Progenitor cell of endocrine pancreas (in vitro differentiated cells): ENCODE data around the gene ABTB2. TPM values are rescaled to one million over a fixed set of nuclear protein-coding genes. Genes with fewer than 3 reads are reported as not detected.

Experiments used
- DNase-seq: peaks from one replicate; pipeline ENCODE4 v3.0.0; 2021; ENCODE audit warnings: low spot score; ENCODE audit not compliant: unreplicated experiment
- H3K27ac Mint-ChIP-seq: 2 replicates; pipeline ENCODE4 v1.8.0; 2021; ENCODE audit warnings: mild to moderate bottlenecking, moderate library complexity, mixed read lengths
- H3K27me3 Mint-ChIP-seq: 2 replicates; pipeline ENCODE4 v1.8.0; 2021; ENCODE audit warnings: mixed read lengths
- H3K36me3 Mint-ChIP-seq: 2 replicates; pipeline ENCODE4 v1.8.0; 2022; ENCODE audit warnings: mixed read lengths; ENCODE audit not compliant: insufficient read depth
- H3K4me1 Mint-ChIP-seq: 2 replicates; pipeline ENCODE4 v1.8.0; 2021; ENCODE audit warnings: low read depth, mixed read lengths
- H3K4me3 Mint-ChIP-seq: 2 replicates; pipeline ENCODE4 v1.8.0; 2021; ENCODE audit warnings: low read depth, mild to moderate bottlenecking, moderate library complexity, mixed read lengths
- H3K9me3 Mint-ChIP-seq: 2 replicates; pipeline ENCODE4 v1.8.0; 2021; ENCODE audit warnings: low read depth, mixed read lengths
- CTCF ChIP-seq: fragments of 200-600 bp; sonication (generic); IDR thresholded peaks from one replicate; pipeline ENCODE4 v1.5.0; 2021; ENCODE audit warnings: antibody characterized with exemption, mild to moderate bottlenecking; ENCODE audit not compliant: unreplicated experiment
- total RNA-seq: library from RNA; stranded (reverse); gene quantifications from 2 replicates; pipeline ENCODE4 v1.2.1, GENCODE V29; 2021

ABTB2 gene
- total RNA-seq, 1 donor from 2014 or later = 19.5 TPM

DNA sequence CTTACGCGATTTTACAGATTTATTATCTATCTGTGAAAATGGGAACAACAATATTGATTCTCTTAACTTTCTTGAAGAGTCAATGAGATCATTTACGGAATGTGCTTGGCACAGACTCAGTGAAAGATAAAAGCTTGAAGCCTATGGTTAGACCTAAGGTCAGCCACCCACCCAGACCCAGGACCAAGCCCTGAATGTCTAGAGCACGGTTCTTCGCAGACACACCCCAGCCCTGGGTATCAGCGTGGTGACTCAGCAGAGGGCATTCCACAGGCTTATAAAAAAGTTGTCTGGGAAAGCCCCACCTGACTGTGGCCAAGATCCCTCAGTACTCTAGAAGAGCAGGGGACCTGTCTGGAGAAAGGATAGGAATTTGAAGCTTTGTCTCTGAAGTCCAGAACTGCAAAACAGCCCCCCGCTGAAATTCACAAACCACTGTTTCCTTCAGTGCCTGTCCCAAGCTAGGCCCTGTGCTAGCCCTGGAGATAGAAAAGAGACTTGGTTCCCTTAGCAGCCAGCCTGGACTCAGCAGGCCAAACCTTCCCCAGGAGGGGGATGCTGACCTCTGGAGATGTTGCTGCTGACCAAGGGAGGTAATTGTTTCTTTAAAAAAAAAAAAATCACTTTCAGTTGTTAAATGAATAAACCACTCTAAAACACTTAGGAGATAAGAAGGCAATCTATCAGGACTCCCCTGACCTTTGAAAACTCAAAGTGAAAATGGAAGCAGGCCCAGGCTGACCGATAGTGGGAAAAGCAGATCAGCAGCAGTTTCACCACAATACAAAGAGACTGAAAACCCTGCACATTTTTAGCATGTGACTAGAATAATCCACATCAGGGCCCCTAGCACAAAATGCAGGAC is 114.0 kb downstream of the ABTB2 start:
- peaks cover 55% of the 10 kb centered on the region for H3K4me1 Mint-ChIP-seq
- no peak for DNase-seq
- no peaks in the 10 kb centered on the region for H3K36me3 Mint-ChIP-seq
- TF ChIP-seq CTCF = no peak
- H3K27me3 Mint-ChIP-seq = peaks cover 11% of the 10 kb centered on the region
- no peaks in the 10 kb centered on the region for H3K9me3 Mint-ChIP-seq
- peak overlapping the region; percentile 15 for H3K4me3 Mint-ChIP-seq
- H3K27ac Mint-ChIP-seq = peak overlapping the region; percentile 92

DNA sequence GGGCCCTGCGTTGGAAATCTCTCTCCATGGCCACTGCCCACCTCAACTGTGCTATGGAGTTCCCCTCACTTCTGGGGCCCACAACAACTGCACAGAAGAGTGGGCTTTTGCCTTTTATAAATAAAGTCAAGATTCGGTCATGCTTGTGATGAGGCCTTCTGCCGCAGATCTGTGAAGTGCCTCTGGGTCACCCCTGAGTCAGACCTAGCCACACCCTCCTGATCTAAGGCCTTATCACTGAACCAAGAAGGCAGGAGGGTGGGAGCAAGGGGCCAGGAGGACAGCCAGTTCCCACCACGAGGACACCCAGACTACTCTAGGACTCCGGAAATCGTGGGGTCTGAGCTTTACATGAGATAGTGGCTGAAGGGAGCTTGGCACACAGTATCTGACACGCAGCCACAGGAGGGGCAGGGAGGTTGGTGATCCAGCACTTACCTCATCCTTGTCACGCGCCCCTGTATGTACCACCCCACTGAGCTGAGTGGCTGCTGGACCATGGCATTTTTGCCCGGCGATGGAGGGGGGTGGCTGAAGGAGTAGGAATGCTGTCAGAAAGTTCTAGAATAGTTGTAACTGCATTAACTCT is 115.7 kb downstream of the ABTB2 start:
- peaks cover 11% of the 10 kb centered on the region for H3K27me3 Mint-ChIP-seq
- no peaks in the 10 kb centered on the region for H3K36me3 Mint-ChIP-seq
- no peak for DNase-seq
- H3K27ac Mint-ChIP-seq = peak overlapping the region; percentile 73
- no peak for TF ChIP-seq CTCF
- H3K4me3 Mint-ChIP-seq = no peak overlapping the region
- peaks cover 50% of the 10 kb centered on the region for H3K4me1 Mint-ChIP-seq
- no peaks in the 10 kb centered on the region for H3K9me3 Mint-ChIP-seq

GRCh38 chr11:34240150-34240494 is 117.7 kb downstream of the ABTB2 start:
- TF ChIP-seq CTCF = no peak
- H3K36me3 Mint-ChIP-seq = no peaks in the 10 kb centered on the region
- H3K4me3 Mint-ChIP-seq = no peak overlapping the region
- no peak overlapping the region for H3K27ac Mint-ChIP-seq
- peaks cover 51% of the 10 kb centered on the region for H3K4me1 Mint-ChIP-seq
- no peak for DNase-seq
- peaks cover 16% of the 10 kb centered on the region for H3K27me3 Mint-ChIP-seq
- H3K9me3 Mint-ChIP-seq = no peaks in the 10 kb centered on the region

DNA sequence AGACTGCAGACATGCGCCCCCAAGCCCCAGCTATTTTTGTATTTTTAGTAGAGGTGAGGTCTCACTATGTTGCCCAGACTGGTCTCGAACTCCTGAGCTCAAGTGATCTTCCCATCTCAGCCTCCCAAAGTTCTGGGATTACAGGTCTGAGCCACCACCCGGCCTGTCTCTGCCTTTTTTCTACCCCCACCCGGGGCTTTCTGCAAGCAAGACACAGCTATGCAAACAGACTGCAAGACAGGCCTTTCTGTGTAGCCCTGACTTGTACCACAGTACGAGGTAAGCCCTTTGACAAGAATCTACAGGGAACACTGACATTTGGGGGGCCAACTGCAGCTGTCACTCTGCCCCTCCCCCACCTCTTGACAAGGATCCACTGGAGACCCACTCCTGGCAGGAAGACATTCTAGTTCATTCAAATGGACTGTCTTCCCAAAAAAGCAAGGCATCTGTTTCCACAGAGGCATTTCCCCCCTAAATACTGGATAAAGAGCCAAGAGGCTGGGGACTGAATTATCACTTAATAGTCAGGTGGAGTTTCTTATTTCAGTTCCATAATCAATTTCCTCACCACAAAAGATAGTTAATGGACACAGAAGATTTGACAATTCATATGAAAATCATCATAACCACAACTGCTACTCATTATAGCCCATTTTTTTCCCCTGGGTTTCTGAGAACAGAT is 118.2 kb downstream of the ABTB2 start:
- H3K4me3 Mint-ChIP-seq = no peak overlapping the region
- DNase-seq = no peak
- H3K27me3 Mint-ChIP-seq = peaks cover 16% of the 10 kb centered on the region
- H3K9me3 Mint-ChIP-seq = no peaks in the 10 kb centered on the region
- H3K4me1 Mint-ChIP-seq = peaks cover 46% of the 10 kb centered on the region
- H3K27ac Mint-ChIP-seq = no peak overlapping the region
- no peak for TF ChIP-seq CTCF
- no peaks in the 10 kb centered on the region for H3K36me3 Mint-ChIP-seq

GRCh38 chr11:34238966-34239365 is 118.8 kb downstream of the ABTB2 start:
- DNase-seq = no peak
- Mint-ChIP-seq H3K27ac (no peak overlapping the region), H3K4me3 (no peak overlapping the region), H3K9me3 (no peaks in the 10 kb centered on the region), H3K4me1 (peaks cover 41% of the 10 kb centered on the region), H3K27me3 (peaks cover 16% of the 10 kb centered on the region), H3K36me3 (no peaks in the 10 kb centered on the region)
- no peak for TF ChIP-seq CTCF
